K562 (cell line): Measurements from ENCODE around the gene SDR39U1. TPM values are rescaled to one million over a fixed set of nuclear protein-coding genes. Genes with fewer than 3 reads are reported as not detected.

Experiments
- CCAR2 ChIP-seq: fragments of 200-400 bp; formaldehyde crosslinking; IDR thresholded peaks from 2 replicates; pipeline ENCODE4 v1.6.1; 2017; ENCODE audit warnings: mild to moderate bottlenecking, low read depth, low read length
- CEBPB ChIP-seq: fragments of 450-650 bp; IDR thresholded peaks from 2 replicates; pipeline ENCODE4 v1.6.1; 2016; ENCODE audit warnings: missing genetic modification characterization, missing compliant biosample characterization
- CREM ChIP-seq: IDR thresholded peaks from 2 replicates; pipeline ENCODE4 v1.6.1; 2014; ENCODE audit warnings: antibody characterized with exemption, low read depth
- CXXC5 ChIP-seq: fragments of 250-450 bp; sonication (Bioruptor Pico); IDR thresholded peaks from 2 replicates; pipeline ENCODE4 v1.8.0; 2022; ENCODE audit warnings: inconsistent platforms, mild to moderate bottlenecking, moderate library complexity
- FOS ChIP-seq: IDR thresholded peaks from 3 replicates; pipeline ENCODE4 v1.6.1; 2011; ENCODE audit not compliant: insufficient read length; ENCODE audit errors: extremely low read depth
- HDAC1 ChIP-seq, 2 experiments: fragments of 450-650 bp; IDR thresholded peaks; 2 replicates each; pipeline ENCODE4 v1.6.1; 2016 to 2017; ENCODE audit warnings: inconsistent platforms in 1 of 2, mild to moderate bottlenecking in 1 of 2, moderate library complexity in 1 of 2
- HMG20B ChIP-seq: fragments of 250-450 bp; sonication (Bioruptor Pico); IDR thresholded peaks from 2 replicates; pipeline ENCODE4 v1.5.0; 2021; ENCODE audit warnings: mild to moderate bottlenecking
- KDM2B ChIP-seq: fragments of 250-450 bp; sonication (Bioruptor Pico); IDR thresholded peaks from 2 replicates; pipeline ENCODE4 v1.8.0; 2021; ENCODE audit warnings: mild to moderate bottlenecking, moderate library complexity
- KLF13 ChIP-seq: fragments of 450-650 bp; IDR thresholded peaks from 2 replicates; pipeline ENCODE4 v1.6.1; 2016; ENCODE audit warnings: missing genetic modification characterization, low read depth, mild to moderate bottlenecking, missing compliant biosample characterization, moderate library complexity, borderline replicate concordance
- MTA1 ChIP-seq: fragments of 450-650 bp; IDR thresholded peaks from 2 replicates; pipeline ENCODE4 v1.6.1; 2017; ENCODE audit warnings: borderline replicate concordance
- PHF20 ChIP-seq: fragments of 450-650 bp; IDR thresholded peaks from 2 replicates; pipeline ENCODE4 v1.6.1; 2018; ENCODE audit not compliant: partially characterized antibody
- SMARCA4 ChIP-seq: fragments of 450-650 bp; IDR thresholded peaks from 2 replicates; pipeline ENCODE4 v1.6.1; 2016
- TAF7 ChIP-seq: fragments of 450-650 bp; IDR thresholded peaks from 2 replicates; pipeline ENCODE4 v1.6.1; 2016; ENCODE audit warnings: missing genetic modification characterization, missing compliant biosample characterization
- TAL1 ChIP-seq: fragments of 450-650 bp; IDR thresholded peaks from 2 replicates; pipeline ENCODE4 v1.6.1; 2016; ENCODE audit warnings: mild to moderate bottlenecking
- TBL1XR1 ChIP-seq, 2 experiments: IDR thresholded peaks; 2 replicates each; pipeline ENCODE4 v1.6.1; 2012; ENCODE audit warnings: improper control_type of control experiment in 2 of 2, low read length in 2 of 2, mild to moderate bottlenecking in 1 of 2
- TBP ChIP-seq: optimal IDR thresholded peaks from 2 replicates; pipeline ENCODE3; 2011; ENCODE audit warnings: low read depth, low read length, improper control_type of control experiment
- TFAM ChIP-seq: fragments of 250-450 bp; sonication (Bioruptor Pico); conservative IDR thresholded peaks from 2 replicates; pipeline ENCODE4 v1.5.0; 2021; ENCODE audit warnings: mild to moderate bottlenecking, moderate library complexity
- TSC22D4 ChIP-seq: fragments of 450-650 bp; IDR thresholded peaks from 2 replicates; pipeline ENCODE4 v1.6.1; 2016; ENCODE audit warnings: missing genetic modification characterization, missing biosample characterization, control low read depth
- U2AF1 ChIP-seq: fragments of 200-400 bp; formaldehyde crosslinking; optimal IDR thresholded peaks from 2 replicates; pipeline ENCODE3; 2017; ENCODE audit warnings: mild to moderate bottlenecking, low read depth, low read length, moderate library complexity
- U2AF2 ChIP-seq: fragments of 200-400 bp; formaldehyde crosslinking; optimal IDR thresholded peaks from 2 replicates; pipeline ENCODE3; 2017; ENCODE audit warnings: low read depth, mild to moderate bottlenecking, low read length
- ZKSCAN8 ChIP-seq: fragments of 200-800 bp; sonication (Bioruptor generic); IDR thresholded peaks from 2 replicates; pipeline ENCODE4 v1.6.1; 2016; ENCODE audit warnings: missing genetic modification characterization, missing compliant biosample characterization
- ZNF316 ChIP-seq: fragments of 450-650 bp; IDR thresholded peaks from 2 replicates; pipeline ENCODE4 v1.6.1; 2016
- ZNF766 ChIP-seq: fragments of 200-800 bp; sonication (Bioruptor generic); conservative IDR thresholded peaks from 2 replicates; pipeline ENCODE4 v1.6.1; 2016; ENCODE audit warnings: missing genetic modification characterization, missing compliant biosample characterization
- polyA plus RNA-seq, 8 experiments: library from polyadenylated mRNA; depleted of rRNA in 4 of 8; stranded (reverse) in 5 of 8; unstranded in 3 of 8; fragments of >200 nt; fragmentation: Nextera tagmentation in 2 of 8; fragmentation: Illumina TruSeq in 1 of 8; extraction: Ambion mirVana in 2 of 8; extraction: Trizol in 1 of 8; gene quantifications; 2 replicates each; pipeline versions ENCODE4 v1.2.1 to v1.2.3, GENCODE V29; 2011 to 2014; ENCODE audit warnings: inconsistent platforms in 1 of 8, missing spikeins in 1 of 8
- total RNA-seq, 7 experiments: library from RNA; depleted of rRNA in 6 of 7; stranded (reverse); fragments of >200 nt in 6 of 7; fragmentation: Illumina TruSeq in 2 of 7; extraction: Trizol in 2 of 7; gene quantifications; 2 replicates each; pipeline versions ENCODE4 v1.2.1 to v1.2.3, GENCODE V29; 2011 to 2021; ENCODE audit warnings: low replicate concordance in 1 of 7
- TF ChIP-seq, protein P1 (sequence below): fragments of 250-450 bp; sonication (Bioruptor Pico); IDR thresholded peaks from 2 replicates; pipeline ENCODE4 v1.8.0; 2021; ENCODE audit warnings: borderline replicate concordance, mild to moderate bottlenecking, moderate library complexity; ENCODE audit not compliant: poor library complexity, severe bottlenecking
- TF ChIP-seq, protein P2 (sequence below): fragments of 250-450 bp; sonication (Bioruptor Pico); IDR thresholded peaks from 2 replicates; pipeline ENCODE4 v1.8.0; 2022; ENCODE audit warnings: moderate library complexity, mild to moderate bottlenecking, inconsistent platforms
- TF ChIP-seq, protein P3 (sequence below): fragments of 450-650 bp; IDR thresholded peaks from 2 replicates; pipeline ENCODE4 v1.6.1; 2017; ENCODE audit warnings: antibody characterized with exemption, mild to moderate bottlenecking

Gene SDR39U1
- total and polyA plus RNA-seq, 9 of the 15 experiments (the other 6 are each of a cell fraction or from before 2014, with no cell fraction given) = 10.4 to 56.1 (median 19.8) TPM

DNA sequence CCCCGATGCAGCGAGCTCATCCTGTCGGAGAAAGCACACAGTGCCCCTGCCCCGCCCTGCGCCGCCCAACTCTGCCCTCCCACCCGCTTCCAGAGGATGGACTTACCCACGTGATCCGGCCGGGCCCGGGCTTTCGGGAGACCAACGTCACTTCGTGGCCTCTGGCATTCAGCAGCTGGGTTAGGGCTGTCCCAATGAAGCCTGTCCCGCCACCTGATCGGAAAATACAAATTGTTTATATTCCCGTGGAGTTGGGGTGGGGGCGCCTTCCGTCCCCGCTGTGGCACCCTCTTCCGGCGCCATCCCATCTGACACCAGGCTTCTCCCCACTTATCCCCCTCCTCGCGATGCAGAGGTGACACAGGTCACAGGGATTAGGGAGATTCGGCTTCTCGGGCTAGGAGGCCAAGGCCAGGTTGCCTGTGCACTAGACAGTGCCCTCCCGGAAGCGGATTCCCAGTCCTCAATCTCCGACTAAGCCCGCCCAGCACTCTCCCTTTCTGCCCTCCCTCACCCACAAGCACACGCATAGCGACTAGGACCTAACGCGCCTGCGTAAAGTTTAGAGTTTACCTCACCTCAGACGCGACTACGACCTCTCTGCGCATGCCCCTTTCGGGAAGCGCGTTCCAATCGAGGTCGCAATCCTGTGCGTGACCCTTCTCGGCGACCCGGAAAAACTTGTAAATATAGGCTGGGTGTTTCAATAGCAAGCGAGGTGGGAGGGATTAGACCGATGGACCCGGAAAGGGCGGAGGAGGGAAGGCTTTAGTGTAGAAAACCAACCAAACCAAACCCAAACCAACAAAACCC lies at the start of gene SDR39U1 (continued):
- TF ChIP-seq HMG20B (CRISPR knock-in tag) (no peak), U2AF2 (no peak), TAF7 (peak; percentile 57), MTA1 (peak; percentile 83), ZKSCAN8 (no peak), CCAR2 (no peak), SMARCA4 (no peak), KDM2B (CRISPR knock-in tag) (no peak), TBP (peak; percentile 42), TAL1 (no peak), CXXC5 (CRISPR knock-in tag) (peak; percentile 66), U2AF1 (no peak), TFAM (CRISPR knock-in tag) (no peak), FOS (no peak), HDAC1 (IDR thresholded peaks at IDR 0.05) (0 out of 4 replicates have a peak, but pooled peaks of 1 of the 2 experiments have one; percentile 30), CEBPB (tag) (peak; percentile 49; the same call in 1 of the 2 replicates), KLF13 (tag) (no peak), TBL1XR1 (IDR thresholded peaks at IDR 0.05; ENCODE audit: low read length in 2 of 2) (no peak), CREM (peak; percentile 94), TSC22D4 (tag) (no peak), PHF20 (peak; percentile 93), ZNF316 (no peak), ZNF766 (no peak)
- TF ChIP-seq, protein P1, sequence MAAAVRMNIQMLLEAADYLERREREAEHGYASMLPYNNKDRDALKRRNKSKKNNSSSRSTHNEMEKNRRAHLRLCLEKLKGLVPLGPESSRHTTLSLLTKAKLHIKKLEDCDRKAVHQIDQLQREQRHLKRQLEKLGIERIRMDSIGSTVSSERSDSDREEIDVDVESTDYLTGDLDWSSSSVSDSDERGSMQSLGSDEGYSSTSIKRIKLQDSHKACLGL = no peak
- TF ChIP-seq, protein P2, sequence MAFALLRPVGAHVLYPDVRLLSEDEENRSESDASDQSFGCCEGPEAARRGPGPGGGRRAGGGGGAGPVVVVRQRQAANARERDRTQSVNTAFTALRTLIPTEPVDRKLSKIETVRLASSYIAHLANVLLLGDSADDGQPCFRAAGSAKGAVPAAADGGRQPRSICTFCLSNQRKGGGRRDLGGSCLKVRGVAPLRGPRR (CRISPR knock-in tag) = no peak
- TF ChIP-seq, protein P3, sequence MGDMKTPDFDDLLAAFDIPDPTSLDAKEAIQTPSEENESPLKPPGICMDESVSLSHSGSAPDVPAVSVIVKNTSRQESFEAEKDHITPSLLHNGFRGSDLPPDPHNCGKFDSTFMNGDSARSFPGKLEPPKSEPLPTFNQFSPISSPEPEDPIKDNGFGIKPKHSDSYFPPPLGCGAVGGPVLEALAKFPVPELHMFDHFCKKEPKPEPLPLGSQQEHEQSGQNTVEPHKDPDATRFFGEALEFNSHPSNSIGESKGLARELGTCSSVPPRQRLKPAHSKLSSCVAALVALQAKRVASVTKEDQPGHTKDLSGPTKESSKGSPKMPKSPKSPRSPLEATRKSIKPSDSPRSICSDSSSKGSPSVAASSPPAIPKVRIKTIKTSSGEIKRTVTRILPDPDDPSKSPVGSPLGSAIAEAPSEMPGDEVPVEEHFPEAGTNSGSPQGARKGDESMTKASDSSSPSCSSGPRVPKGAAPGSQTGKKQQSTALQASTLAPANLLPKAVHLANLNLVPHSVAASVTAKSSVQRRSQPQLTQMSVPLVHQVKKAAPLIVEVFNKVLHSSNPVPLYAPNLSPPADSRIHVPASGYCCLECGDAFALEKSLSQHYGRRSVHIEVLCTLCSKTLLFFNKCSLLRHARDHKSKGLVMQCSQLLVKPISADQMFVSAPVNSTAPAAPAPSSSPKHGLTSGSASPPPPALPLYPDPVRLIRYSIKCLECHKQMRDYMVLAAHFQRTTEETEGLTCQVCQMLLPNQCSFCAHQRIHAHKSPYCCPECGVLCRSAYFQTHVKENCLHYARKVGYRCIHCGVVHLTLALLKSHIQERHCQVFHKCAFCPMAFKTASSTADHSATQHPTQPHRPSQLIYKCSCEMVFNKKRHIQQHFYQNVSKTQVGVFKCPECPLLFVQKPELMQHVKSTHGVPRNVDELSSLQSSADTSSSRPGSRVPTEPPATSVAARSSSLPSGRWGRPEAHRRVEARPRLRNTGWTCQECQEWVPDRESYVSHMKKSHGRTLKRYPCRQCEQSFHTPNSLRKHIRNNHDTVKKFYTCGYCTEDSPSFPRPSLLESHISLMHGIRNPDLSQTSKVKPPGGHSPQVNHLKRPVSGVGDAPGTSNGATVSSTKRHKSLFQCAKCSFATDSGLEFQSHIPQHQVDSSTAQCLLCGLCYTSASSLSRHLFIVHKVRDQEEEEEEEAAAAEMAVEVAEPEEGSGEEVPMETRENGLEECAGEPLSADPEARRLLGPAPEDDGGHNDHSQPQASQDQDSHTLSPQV = 0 out of 2 replicates have a peak, but pooled peaks have one; percentile 28
